ENCODE data around the gene TUBB2A. TPM values are rescaled to one million over a fixed set of nuclear protein-coding genes. Genes with fewer than 3 reads are reported as not detected.

Gene TUBB2A
- total and polyA plus RNA-seq, 2 of the 13 experiments (the other 11 are each of a cell fraction or from before 2014, with no cell fraction given): 35.3 to 106 TPM

DNA sequence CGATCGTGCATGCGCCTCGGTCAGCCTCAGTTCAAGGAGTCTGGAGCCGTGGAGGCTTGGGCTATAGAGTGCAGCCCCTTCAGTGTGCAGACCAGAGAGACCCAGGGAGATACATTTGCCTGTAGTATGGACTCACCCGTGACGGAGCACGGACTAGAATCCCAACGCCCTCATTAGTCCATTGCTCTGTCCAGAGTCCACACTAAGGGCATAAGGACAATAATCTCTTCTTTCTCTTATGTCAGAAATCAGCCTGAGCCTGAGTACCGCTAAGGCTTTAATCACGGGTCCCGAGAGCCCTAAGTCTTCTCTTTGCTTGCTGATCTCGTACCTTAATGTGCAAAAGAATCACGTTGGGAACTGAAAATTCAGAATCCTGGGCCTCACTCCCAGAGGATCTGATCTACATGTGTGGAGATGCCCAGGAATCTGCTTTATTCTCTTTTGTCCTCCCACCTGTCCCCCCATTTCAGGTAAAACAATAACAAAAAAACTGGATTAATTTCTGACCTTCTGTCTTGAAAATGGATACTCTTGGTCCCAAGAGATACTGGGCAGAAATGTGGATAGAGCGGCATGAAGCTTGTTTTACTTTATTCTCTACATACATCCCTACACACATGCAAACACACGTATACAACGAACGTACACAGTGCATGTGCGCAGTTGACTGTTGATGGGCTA lies 38.2 kb downstream of the TUBB2A start (continued):
- TF ChIP-seq, protein P1, sequence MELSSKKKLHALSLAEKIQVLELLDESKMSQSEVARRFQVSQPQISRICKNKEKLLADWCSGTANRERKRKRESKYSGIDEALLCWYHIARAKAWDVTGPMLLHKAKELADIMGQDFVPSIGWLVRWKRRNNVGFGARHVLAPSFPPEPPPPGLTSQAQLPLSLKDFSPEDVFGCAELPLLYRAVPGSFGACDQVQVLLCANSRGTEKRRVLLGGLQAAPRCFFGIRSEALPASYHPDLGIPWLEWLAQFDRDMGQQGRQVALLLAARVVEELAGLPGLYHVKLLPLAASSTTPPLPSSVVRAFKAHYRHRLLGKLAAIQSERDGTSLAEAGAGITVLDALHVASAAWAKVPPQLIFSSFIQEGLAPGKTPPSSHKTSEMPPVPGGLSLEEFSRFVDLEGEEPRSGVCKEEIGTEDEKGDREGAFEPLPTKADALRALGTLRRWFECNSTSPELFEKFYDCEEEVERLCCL (CRISPR knock-in tag; IDR thresholded peaks at IDR 0.05; ENCODE audit: borderline replicate concordance): no peak
- TF ChIP-seq ZNF138 (CRISPR knock-in tag; IDR thresholded peaks at IDR 0.05; ENCODE audit: low read depth) (0 out of 2 replicates have a peak, but pooled peaks have one; percentile 7), XBP1 (CRISPR knock-in tag; IDR thresholded peaks at IDR 0.05) (peak; percentile 16; the same call in 1 of the 2 replicates), ZNF44 (CRISPR knock-in tag; IDR thresholded peaks at IDR 0.05) (no peak), ARNT (IDR thresholded peaks at IDR 0.05) (no peak), ZNF235 (CRISPR knock-in tag; IDR thresholded peaks at IDR 0.05; ENCODE audit: borderline replicate concordance) (no peak), ZNF496 (CRISPR knock-in tag; IDR thresholded peaks at IDR 0.05; ENCODE audit: insufficient replicate concordance) (no peak), ZNF776 (CRISPR knock-in tag; IDR thresholded peaks at IDR 0.05) (no peak), ZNF713 (CRISPR knock-in tag; IDR thresholded peaks at IDR 0.05) (no peak)
- TF ChIP-seq, protein P2, sequence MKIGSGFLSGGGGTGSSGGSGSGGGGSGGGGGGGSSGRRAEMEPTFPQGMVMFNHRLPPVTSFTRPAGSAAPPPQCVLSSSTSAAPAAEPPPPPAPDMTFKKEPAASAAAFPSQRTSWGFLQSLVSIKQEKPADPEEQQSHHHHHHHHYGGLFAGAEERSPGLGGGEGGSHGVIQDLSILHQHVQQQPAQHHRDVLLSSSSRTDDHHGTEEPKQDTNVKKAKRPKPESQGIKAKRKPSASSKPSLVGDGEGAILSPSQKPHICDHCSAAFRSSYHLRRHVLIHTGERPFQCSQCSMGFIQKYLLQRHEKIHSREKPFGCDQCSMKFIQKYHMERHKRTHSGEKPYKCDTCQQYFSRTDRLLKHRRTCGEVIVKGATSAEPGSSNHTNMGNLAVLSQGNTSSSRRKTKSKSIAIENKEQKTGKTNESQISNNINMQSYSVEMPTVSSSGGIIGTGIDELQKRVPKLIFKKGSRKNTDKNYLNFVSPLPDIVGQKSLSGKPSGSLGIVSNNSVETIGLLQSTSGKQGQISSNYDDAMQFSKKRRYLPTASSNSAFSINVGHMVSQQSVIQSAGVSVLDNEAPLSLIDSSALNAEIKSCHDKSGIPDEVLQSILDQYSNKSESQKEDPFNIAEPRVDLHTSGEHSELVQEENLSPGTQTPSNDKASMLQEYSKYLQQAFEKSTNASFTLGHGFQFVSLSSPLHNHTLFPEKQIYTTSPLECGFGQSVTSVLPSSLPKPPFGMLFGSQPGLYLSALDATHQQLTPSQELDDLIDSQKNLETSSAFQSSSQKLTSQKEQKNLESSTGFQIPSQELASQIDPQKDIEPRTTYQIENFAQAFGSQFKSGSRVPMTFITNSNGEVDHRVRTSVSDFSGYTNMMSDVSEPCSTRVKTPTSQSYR (CRISPR knock-in tag; IDR thresholded peaks at IDR 0.05; ENCODE audit: borderline replicate concordance): no peak
- TF ChIP-seq, protein P3, sequence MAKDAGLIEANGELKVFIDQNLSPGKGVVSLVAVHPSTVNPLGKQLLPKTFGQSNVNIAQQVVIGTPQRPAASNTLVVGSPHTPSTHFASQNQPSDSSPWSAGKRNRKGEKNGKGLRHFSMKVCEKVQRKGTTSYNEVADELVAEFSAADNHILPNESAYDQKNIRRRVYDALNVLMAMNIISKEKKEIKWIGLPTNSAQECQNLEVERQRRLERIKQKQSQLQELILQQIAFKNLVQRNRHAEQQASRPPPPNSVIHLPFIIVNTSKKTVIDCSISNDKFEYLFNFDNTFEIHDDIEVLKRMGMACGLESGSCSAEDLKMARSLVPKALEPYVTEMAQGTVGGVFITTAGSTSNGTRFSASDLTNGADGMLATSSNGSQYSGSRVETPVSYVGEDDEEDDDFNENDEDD (CRISPR knock-in tag; IDR thresholded peaks at IDR 0.05; ENCODE audit: borderline replicate concordance): no peak
- TF ChIP-seq, protein P4, sequence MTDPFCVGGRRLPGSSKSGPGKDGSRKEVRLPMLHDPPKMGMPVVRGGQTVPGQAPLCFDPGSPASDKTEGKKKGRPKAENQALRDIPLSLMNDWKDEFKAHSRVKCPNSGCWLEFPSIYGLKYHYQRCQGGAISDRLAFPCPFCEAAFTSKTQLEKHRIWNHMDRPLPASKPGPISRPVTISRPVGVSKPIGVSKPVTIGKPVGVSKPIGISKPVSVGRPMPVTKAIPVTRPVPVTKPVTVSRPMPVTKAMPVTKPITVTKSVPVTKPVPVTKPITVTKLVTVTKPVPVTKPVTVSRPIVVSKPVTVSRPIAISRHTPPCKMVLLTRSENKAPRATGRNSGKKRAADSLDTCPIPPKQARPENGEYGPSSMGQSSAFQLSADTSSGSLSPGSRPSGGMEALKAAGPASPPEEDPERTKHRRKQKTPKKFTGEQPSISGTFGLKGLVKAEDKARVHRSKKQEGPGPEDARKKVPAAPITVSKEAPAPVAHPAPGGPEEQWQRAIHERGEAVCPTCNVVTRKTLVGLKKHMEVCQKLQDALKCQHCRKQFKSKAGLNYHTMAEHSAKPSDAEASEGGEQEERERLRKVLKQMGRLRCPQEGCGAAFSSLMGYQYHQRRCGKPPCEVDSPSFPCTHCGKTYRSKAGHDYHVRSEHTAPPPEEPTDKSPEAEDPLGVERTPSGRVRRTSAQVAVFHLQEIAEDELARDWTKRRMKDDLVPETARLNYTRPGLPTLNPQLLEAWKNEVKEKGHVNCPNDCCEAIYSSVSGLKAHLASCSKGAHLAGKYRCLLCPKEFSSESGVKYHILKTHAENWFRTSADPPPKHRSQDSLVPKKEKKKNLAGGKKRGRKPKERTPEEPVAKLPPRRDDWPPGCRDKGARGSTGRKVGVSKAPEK (CRISPR knock-in tag; IDR thresholded peaks at IDR 0.05; ENCODE audit: borderline replicate concordance): no peak
- TF ChIP-seq, protein P5, sequence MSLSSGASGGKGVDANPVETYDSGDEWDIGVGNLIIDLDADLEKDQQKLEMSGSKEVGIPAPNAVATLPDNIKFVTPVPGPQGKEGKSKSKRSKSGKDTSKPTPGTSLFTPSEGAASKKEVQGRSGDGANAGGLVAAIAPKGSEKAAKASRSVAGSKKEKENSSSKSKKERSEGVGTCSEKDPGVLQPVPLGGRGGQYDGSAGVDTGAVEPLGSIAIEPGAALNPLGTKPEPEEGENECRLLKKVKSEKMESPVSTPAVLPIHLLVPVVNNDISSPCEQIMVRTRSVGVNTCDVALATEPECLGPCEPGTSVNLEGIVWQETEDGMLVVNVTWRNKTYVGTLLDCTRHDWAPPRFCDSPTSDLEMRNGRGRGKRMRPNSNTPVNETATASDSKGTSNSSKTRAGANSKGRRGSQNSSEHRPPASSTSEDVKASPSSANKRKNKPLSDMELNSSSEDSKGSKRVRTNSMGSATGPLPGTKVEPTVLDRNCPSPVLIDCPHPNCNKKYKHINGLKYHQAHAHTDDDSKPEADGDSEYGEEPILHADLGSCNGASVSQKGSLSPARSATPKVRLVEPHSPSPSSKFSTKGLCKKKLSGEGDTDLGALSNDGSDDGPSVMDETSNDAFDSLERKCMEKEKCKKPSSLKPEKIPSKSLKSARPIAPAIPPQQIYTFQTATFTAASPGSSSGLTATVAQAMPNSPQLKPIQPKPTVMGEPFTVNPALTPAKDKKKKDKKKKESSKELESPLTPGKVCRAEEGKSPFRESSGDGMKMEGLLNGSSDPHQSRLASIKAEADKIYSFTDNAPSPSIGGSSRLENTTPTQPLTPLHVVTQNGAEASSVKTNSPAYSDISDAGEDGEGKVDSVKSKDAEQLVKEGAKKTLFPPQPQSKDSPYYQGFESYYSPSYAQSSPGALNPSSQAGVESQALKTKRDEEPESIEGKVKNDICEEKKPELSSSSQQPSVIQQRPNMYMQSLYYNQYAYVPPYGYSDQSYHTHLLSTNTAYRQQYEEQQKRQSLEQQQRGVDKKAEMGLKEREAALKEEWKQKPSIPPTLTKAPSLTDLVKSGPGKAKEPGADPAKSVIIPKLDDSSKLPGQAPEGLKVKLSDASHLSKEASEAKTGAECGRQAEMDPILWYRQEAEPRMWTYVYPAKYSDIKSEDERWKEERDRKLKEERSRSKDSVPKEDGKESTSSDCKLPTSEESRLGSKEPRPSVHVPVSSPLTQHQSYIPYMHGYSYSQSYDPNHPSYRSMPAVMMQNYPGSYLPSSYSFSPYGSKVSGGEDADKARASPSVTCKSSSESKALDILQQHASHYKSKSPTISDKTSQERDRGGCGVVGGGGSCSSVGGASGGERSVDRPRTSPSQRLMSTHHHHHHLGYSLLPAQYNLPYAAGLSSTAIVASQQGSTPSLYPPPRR (CRISPR knock-in tag; IDR thresholded peaks at IDR 0.05; ENCODE audit: borderline replicate concordance): no peak; the same call in 1 of the 2 replicates
- TF ChIP-seq, protein P6, sequence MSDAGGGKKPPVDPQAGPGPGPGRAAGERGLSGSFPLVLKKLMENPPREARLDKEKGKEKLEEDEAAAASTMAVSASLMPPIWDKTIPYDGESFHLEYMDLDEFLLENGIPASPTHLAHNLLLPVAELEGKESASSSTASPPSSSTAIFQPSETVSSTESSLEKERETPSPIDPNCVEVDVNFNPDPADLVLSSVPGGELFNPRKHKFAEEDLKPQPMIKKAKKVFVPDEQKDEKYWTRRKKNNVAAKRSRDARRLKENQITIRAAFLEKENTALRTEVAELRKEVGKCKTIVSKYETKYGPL (CRISPR knock-in tag; IDR thresholded peaks at IDR 0.05): no peak

All from HepG2 (cell line).